GM10266 (cell line): ENCODE data around the gene ARHGEF4.

Source experiments
- DNase-seq: peaks from one replicate; pipeline ENCODE4 v3.0.0; 2012; ENCODE audit errors: extremely low spot score
- CTCF ChIP-seq: IDR thresholded peaks from 2 replicates; pipeline ENCODE4 v1.5.1; 2012; ENCODE audit warnings: mild to moderate bottlenecking, low read depth; ENCODE audit not compliant: control insufficient read depth, insufficient read depth; ENCODE audit errors: missing control alignments

ARHGEF4 gene

DNA sequence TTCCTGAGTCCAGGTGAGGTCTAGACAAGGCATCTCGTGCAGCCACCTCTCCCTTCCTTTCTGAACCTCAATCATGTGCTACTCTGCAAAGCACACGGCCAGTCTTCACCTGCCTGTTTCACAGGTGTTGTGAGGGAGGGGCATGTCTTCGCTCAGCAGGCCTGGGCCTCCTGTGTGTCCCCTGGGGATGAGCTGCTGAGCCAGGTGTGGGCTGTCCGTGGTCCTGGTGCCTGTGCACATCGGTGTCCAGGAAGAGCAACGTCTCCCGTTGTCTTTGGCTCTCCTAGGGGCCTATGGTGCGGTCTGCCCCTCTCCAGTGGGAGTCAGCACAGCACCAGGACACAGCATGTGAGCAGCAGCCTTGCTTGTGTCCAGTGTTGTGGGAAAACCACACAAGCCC lies 16.7 kb downstream of the ARHGEF4 start:
- no peak for TF ChIP-seq CTCF
- DNase-seq: no peak

- no peak for TF ChIP-seq CTCF
- DNase-seq: no peak
Observed at GRCh38 chr2:130854301-130854700, 17.6 kb downstream of the ARHGEF4 start.

DNA sequence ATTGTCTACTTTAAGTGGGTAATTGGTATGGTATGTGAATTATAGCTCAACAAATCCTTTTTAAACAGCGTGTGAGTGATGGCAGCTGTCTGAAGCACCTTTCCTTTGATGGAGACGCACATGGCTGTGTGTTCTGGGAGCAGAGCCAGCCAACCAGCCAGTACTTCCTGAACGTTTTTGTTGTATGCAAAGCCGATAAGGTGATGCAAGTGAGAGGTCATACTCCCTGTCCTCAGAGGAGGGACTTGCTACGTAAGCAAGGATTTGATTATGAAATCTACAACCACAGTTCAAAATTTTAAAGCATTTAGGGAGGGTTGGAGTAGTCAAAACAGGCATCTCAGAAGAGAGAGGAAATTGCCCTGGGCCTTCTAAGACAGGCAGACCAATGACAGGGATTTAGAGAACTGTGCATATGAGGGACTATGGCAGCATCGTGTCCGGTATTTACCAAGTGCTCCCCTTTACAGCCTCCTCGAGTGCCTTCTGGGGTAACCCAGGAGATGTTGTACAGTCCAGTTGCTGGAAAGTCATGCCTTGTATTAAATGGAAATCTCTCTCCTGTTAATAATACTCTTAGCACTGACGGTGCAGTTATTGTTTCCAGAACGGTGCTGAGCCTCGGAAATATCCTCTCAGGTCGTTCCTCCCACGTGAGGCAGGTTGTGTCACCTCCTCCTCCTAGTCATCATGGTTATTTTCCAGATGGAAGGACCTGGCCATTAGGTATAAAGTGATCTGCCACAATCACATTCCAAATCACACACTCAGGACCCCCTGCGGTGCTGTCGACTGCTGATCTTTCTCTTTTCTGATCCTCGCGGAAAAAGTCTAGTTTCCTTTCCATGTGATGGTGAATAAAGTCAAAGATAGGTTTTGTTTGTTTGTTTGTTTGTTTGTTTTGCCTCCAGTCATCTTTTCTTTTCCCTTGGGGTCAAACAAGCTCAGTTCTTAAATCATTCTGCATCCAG lies 28.4 kb downstream of the ARHGEF4 start:
- DNase-seq: no peak
- no peak for TF ChIP-seq CTCF

DNA sequence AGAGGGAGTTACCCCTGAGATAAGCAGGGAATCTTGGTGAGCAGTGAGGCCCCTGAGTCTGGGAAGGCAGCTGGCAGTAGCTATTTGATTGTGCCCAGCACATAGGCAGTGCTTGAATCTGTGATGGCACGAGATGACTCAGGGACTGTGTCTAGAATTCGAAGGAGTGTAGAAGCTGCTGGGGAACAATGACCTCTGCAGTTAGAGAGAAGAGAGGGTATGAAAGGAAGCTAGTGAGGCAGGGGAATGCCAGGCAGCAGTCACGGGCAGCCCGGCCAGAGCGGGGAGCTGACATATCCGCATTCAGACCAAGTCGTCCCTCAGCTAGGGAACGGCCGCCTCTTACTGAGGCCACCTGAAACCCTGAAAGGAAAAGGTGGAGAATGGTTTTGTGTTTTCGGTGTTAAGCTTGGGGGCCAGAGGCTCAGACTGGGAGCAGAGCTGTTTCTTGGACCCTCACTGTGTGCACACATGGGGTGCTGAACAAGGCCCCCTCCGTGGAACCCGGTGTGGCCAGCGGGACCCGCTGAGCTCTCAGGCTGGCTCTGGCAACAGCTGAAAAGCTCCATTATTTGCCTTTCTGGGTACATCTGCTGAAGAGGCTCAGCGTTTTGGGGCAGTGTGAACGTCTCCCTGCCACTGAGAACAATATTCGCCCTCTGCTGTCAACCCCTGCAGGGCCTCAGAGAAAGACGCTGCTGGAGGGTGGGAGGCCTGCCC lies 32.9 kb downstream of the ARHGEF4 start:
- TF ChIP-seq CTCF: no peak
- DNase-seq: no peak

DNA sequence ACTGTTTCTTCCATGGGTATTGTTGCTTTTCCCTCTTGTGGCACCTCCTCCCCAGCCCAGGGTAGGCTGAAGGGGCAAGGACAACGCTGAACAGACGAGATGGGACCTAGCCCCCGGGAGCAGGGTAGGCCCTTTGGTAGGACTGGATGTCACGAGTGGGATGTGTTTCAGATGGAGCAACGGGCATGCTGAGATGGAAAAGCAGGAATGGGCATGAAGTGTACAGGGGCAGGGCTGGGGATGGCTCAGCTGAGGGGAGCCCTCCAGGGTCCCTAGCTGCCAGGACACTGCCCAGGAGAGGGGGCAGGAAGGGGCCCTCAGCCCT lies 33.4 kb downstream of the ARHGEF4 start:
- DNase-seq: no peak
- TF ChIP-seq CTCF: no peak

DNA sequence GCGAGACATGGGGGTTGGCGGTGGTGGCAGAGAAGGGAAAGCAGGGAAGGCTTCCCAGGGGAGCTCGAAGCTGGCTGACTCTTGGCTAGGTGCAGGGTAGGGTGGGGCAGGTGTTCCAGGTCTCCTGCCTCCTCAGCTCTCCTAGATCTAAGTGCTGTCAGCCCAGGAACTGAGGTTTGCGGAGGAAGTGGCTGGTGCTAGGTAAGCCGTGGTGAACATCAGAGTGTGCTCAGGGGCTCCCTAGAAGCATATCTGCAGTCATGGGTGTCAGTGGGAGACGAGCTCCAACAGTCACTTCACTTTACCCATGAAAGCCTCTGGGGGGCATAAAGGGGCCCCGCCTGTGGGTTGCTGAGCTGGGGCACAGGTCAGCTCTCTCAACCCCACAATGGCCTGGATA lies 34.1 kb downstream of the ARHGEF4 start:
- no peak for TF ChIP-seq CTCF

More for the DNA sequence above, 34.1 kb downstream of the ARHGEF4 start:
- no peak for DNase-seq
